Astrocyte of the cerebellum (primary cell): ENCODE measurements around the gene RPS6KA5.
"Not testable (repeated sequence)": the region's sequence is repeated elsewhere in the genome, so short reads cannot be mapped to it uniquely, and the experiment has no call there.

Source experiments
- DNase-seq: peaks from one replicate; pipeline ENCODE4 v3.0.0-alpha.2; 2011; ENCODE audit warnings: low read depth
- H3K4me3 ChIP-seq: 2 replicates; pipeline ENCODE4 v1.5.1; 2011; ENCODE audit warnings: mild to moderate bottlenecking, low read depth, low read length, moderate library complexity
- CTCF ChIP-seq: IDR thresholded peaks from 2 replicates; pipeline ENCODE4 v1.5.1; 2012; ENCODE audit warnings: low read length, low read depth, moderate library complexity, mild to moderate bottlenecking; ENCODE audit errors: missing control alignments
- in situ Hi-C: cut with HindIII; loops from 2 replicates; pipeline ENCODE4 v1.10.0; 2017; ENCODE audit warnings: low sequenced_read_pairs

RPS6KA5 gene

GRCh38 chr14:90828642-90829487 lies 231.6 kb downstream of the RPS6KA5 start:
- H3K4me3 ChIP-seq: peak overlapping the region; percentile 25
- DNase-seq: no peak
- TF ChIP-seq CTCF: no peak
- in situ Hi-C loops: no loop called here

- in situ Hi-C loops: no loop called here
- peak; percentile 55 for DNase-seq
- TF ChIP-seq CTCF: no peak
- H3K4me3 ChIP-seq: peak overlapping the region; percentile 25
These were observed 232.4 kb downstream of the RPS6KA5 start for GRCh38 chr14:90827919-90828610.

- DNase-seq, H3K4me3 ChIP-seq, in situ Hi-C loops: not testable (repeated sequence)
These were observed 236.9 kb downstream of the RPS6KA5 start for GRCh38 chr14:90823542-90823941.

- in situ Hi-C loops: no loop called here
- no peak for TF ChIP-seq CTCF
- no peak overlapping the region for H3K4me3 ChIP-seq
- peak; percentile 37 for DNase-seq
These were observed 239.5 kb downstream of the RPS6KA5 start for GRCh38 chr14:90820958-90821357.

- no peak overlapping the region for H3K4me3 ChIP-seq
- in situ Hi-C loops: no loop called here
- TF ChIP-seq CTCF: no peak
- DNase-seq: no peak
These were observed 240.6 kb downstream of the RPS6KA5 start for GRCh38 chr14:90819734-90820393.

- no peak for DNase-seq
- no peak overlapping the region for H3K4me3 ChIP-seq
- TF ChIP-seq CTCF: no peak
- in situ Hi-C loops: no loop called here
These were observed 241.7 kb downstream of the RPS6KA5 start for GRCh38 chr14:90818715-90819114.
